Measurements from ENCODE around the gene MRC2. TPM values are rescaled to one million over a fixed set of nuclear protein-coding genes. Genes with fewer than 3 reads are reported as not detected.

The MRC2 gene
- total and polyA plus RNA-seq, 9 of the 15 experiments (the other 6 are each of a cell fraction or from before 2014, with no cell fraction given): 0.28 to 11.5 (median 6.6) TPM

GRCh38 chr17:62681939-62682381, 54.5 kb downstream of the MRC2 start (continued):
- TF ChIP-seq, protein P1, sequence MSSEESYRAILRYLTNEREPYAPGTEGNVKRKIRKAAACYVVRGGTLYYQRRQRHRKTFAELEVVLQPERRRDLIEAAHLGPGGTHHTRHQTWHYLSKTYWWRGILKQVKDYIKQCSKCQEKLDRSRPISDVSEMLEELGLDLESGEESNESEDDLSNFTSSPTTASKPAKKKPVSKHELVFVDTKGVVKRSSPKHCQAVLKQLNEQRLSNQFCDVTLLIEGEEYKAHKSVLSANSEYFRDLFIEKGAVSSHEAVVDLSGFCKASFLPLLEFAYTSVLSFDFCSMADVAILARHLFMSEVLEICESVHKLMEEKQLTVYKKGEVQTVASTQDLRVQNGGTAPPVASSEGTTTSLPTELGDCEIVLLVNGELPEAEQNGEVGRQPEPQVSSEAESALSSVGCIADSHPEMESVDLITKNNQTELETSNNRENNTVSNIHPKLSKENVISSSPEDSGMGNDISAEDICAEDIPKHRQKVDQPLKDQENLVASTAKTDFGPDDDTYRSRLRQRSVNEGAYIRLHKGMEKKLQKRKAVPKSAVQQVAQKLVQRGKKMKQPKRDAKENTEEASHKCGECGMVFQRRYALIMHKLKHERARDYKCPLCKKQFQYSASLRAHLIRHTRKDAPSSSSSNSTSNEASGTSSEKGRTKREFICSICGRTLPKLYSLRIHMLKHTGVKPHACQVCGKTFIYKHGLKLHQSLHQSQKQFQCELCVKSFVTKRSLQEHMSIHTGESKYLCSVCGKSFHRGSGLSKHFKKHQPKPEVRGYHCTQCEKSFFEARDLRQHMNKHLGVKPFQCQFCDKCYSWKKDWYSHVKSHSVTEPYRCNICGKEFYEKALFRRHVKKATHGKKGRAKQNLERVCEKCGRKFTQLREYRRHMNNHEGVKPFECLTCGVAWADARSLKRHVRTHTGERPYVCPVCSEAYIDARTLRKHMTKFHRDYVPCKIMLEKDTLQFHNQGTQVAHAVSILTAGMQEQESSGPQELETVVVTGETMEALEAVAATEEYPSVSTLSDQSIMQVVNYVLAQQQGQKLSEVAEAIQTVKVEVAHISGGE (CRISPR knock-in tag; IDR thresholded peaks at IDR 0.05): no peak
- TF ChIP-seq ZBTB17 (CRISPR knock-in tag; IDR thresholded peaks at IDR 0.05) (no peak), ZNF408 (CRISPR knock-in tag; IDR thresholded peaks at IDR 0.05; ENCODE audit: low read depth) (no peak), KDM5B (IDR thresholded peaks at IDR 0.05; ENCODE audit: insufficient replicate concordance, low read depth, low read length) (peak; percentile 28), IFI16 (CRISPR knock-in tag; IDR thresholded peaks at IDR 0.05) (no peak), HDAC3 (IDR thresholded peaks at IDR 0.05; ENCODE audit: borderline replicate concordance, partially characterized antibody) (no peak), NELFE (IDR thresholded peaks at IDR 0.05; ENCODE audit: insufficient read depth, insufficient read length) (no peak), ZNF584 (CRISPR knock-in tag; IDR thresholded peaks at IDR 0.05; ENCODE audit: low read depth) (0 out of 2 replicates have a peak, but pooled peaks have one; percentile 22), YBX1 (IDR thresholded peaks at IDR 0.05) (no peak), SAFB2 (IDR thresholded peaks at IDR 0.05; ENCODE audit: borderline replicate concordance, low read depth, low read length, severe bottlenecking) (no peak), ZNF165 (CRISPR knock-in tag; IDR thresholded peaks at IDR 0.05; ENCODE audit: borderline replicate concordance) (no peak), ZBTB5 (IDR thresholded peaks at IDR 0.05) (no peak), YY1 (IDR thresholded peaks at IDR 0.05; ENCODE audit: borderline replicate concordance in 1 of 3, control insufficient read depth in 1 of 3, extremely low read depth in 1 of 3, insufficient read depth in 3 of 3, insufficient read length in 1 of 3, insufficient replicate concordance in 2 of 3, low read depth in 1 of 3, low read length in 2 of 3) (no peak), RBM22 (IDR thresholded peaks at IDR 0.05; ENCODE audit: low read depth, low read length, poor library complexity, severe bottlenecking) (no peak)
- TF ChIP-seq, protein P2, sequence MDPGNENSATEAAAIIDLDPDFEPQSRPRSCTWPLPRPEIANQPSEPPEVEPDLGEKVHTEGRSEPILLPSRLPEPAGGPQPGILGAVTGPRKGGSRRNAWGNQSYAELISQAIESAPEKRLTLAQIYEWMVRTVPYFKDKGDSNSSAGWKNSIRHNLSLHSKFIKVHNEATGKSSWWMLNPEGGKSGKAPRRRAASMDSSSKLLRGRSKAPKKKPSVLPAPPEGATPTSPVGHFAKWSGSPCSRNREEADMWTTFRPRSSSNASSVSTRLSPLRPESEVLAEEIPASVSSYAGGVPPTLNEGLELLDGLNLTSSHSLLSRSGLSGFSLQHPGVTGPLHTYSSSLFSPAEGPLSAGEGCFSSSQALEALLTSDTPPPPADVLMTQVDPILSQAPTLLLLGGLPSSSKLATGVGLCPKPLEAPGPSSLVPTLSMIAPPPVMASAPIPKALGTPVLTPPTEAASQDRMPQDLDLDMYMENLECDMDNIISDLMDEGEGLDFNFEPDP (CRISPR knock-in tag; IDR thresholded peaks at IDR 0.05): no peak
- TF ChIP-seq, protein P3, sequence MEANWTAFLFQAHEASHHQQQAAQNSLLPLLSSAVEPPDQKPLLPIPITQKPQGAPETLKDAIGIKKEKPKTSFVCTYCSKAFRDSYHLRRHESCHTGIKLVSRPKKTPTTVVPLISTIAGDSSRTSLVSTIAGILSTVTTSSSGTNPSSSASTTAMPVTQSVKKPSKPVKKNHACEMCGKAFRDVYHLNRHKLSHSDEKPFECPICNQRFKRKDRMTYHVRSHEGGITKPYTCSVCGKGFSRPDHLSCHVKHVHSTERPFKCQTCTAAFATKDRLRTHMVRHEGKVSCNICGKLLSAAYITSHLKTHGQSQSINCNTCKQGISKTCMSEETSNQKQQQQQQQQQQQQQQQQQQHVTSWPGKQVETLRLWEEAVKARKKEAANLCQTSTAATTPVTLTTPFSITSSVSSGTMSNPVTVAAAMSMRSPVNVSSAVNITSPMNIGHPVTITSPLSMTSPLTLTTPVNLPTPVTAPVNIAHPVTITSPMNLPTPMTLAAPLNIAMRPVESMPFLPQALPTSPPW (CRISPR knock-in tag; IDR thresholded peaks at IDR 0.05): no peak

Data from K562 (cell line).